SK-N-SH (cell line): ENCODE results near the gene KSR2. TPM values are rescaled to one million over a fixed set of nuclear protein-coding genes. Genes with fewer than 3 reads are reported as not detected.

Experiments used
- CTCF ChIA-PET: fragments of 300-600, 350-600 bp; formaldehyde crosslinking; extraction: SDS; loops from one replicate; lab custom pipeline; 2021; lab: Yijun Ruan, JAX
- POLR2A ChIA-PET: fragments of 350-600 bp; sonication (Branson Sonifier 250); formaldehyde crosslinking; extraction: SDS; loops from one replicate; lab custom pipeline; 2020; ENCODE audit warnings: antibody characterized with exemption, inconsistent platforms; lab: Yijun Ruan, JAX
- DNase-seq: peaks from one replicate; pipeline ENCODE4 v3.0.0; 2012
- H2AFZ ChIP-seq: fragments of 200-600 bp; sonication (generic); 2 replicates; pipeline ENCODE4 v1.8.1; 2016; ENCODE audit warnings: antibody characterized with exemption, mild to moderate bottlenecking, low read depth
- H3F3A ChIP-seq: fragments of 200-600 bp; sonication (generic); replicated peaks from 2 replicates; pipeline ENCODE3; 2016; ENCODE audit warnings: antibody characterized with exemption, mild to moderate bottlenecking; ENCODE audit not compliant: insufficient read depth
- H3K27ac ChIP-seq, 2 experiments: fragments of 200-500 bp in 1 of 2; fragments of 200-600 bp in 1 of 2; sonication (Bioruptor generic) in 1 of 2; sonication (generic), shearing (Covaris generic) in 1 of 2; 2 replicates each; pipeline versions ENCODE4 v1.5.1 to v1.6.1; 2014 to 2016; ENCODE audit warnings: low read depth in 2 of 2, inconsistent platforms in 1 of 2, low read length in 1 of 2, mild to moderate bottlenecking in 1 of 2, mixed read lengths in 1 of 2
- H3K27me3 ChIP-seq: fragments of 200-600 bp; sonication (generic), shearing (Covaris generic); 2 replicates; pipeline ENCODE4 v1.6.1; 2016; ENCODE audit warnings: mixed run types; ENCODE audit not compliant: insufficient read depth
- H3K36me3 ChIP-seq, 2 experiments: fragments of 200-500 bp in 1 of 2; fragments of 200-600 bp in 1 of 2; sonication (Bioruptor generic) in 1 of 2; sonication (generic) in 1 of 2; replicated peaks in 1 of 2; 2 replicates each; pipeline versions ENCODE3 to v1.5.1; 2014 to 2016; ENCODE audit warnings: low read length in 1 of 2, mild to moderate bottlenecking in 1 of 2; ENCODE audit not compliant: insufficient read depth in 2 of 2, control insufficient read depth in 1 of 2
- H3K4me1 ChIP-seq, 2 experiments: fragments of 200-500 bp in 1 of 2; fragments of 200-600 bp in 1 of 2; sonication (Bioruptor generic) in 1 of 2; sonication (generic), shearing (Covaris generic) in 1 of 2; 2 replicates each; pipeline versions ENCODE4 v1.5.1 to v1.6.1; 2014 to 2016; ENCODE audit warnings: low read depth in 1 of 2, low read length in 1 of 2, mixed run types in 1 of 2; ENCODE audit not compliant: insufficient read depth in 2 of 2, control insufficient read depth in 1 of 2
- H3K4me2 ChIP-seq: fragments of 200-600 bp; sonication (generic), shearing (Covaris generic); 2 replicates; pipeline ENCODE4 v1.6.1; 2017; ENCODE audit warnings: mixed run types
- H3K4me3 ChIP-seq, 2 experiments: fragments of 200-500 bp in 1 of 2; fragments of 200-600 bp in 1 of 2; sonication (Bioruptor generic) in 1 of 2; sonication (generic), shearing (Covaris generic) in 1 of 2; 2 replicates each; pipeline versions ENCODE4 v1.5.1 to v1.8.1; 2014 to 2016; ENCODE audit warnings: low read depth in 2 of 2, inconsistent platforms in 1 of 2, low read length in 1 of 2, mild to moderate bottlenecking in 1 of 2, mixed read lengths in 1 of 2, moderate library complexity in 1 of 2
- H3K79me2 ChIP-seq: fragments of 200-600 bp; sonication (generic); 2 replicates; pipeline ENCODE4 v1.8.1; 2017; ENCODE audit warnings: mild to moderate bottlenecking; ENCODE audit not compliant: insufficient read depth
- H3K9ac ChIP-seq: fragments of 200-600 bp; sonication (generic); 2 replicates; pipeline ENCODE4 v1.6.1; 2017; ENCODE audit warnings: mixed run types
- H3K9me2 ChIP-seq: fragments of 200-600 bp; sonication (generic); 2 replicates; pipeline ENCODE4 v1.6.1; 2017; ENCODE audit warnings: mixed run types
- H3K9me3 ChIP-seq: fragments of 200-600 bp; sonication (generic); 2 replicates; pipeline ENCODE4 v1.6.1; 2017; ENCODE audit warnings: mixed run types, mild to moderate bottlenecking, moderate library complexity
- H4K20me1 ChIP-seq: fragments of 200-600 bp; sonication (generic); 2 replicates; pipeline ENCODE4 v1.6.1; 2017; ENCODE audit warnings: mild to moderate bottlenecking, mixed run types; ENCODE audit not compliant: insufficient read depth
- CHD2 ChIP-seq: fragments of 150-350 bp; IDR thresholded peaks from 2 replicates; pipeline ENCODE4 v1.6.1; 2018; ENCODE audit warnings: low read length; ENCODE audit not compliant: partially characterized antibody
- ELF1 ChIP-seq: IDR thresholded peaks from 2 replicates; pipeline ENCODE4 v1.4.0; 2012
- EP300 ChIP-seq, 2 experiments: IDR thresholded peaks; 2 replicates each; pipeline versions ENCODE4 v1.4.0 to v1.6.1; 2012; ENCODE audit warnings: borderline replicate concordance in 1 of 2, low read depth in 1 of 2, low read length in 1 of 2
- FOXM1 ChIP-seq: IDR thresholded peaks from 2 replicates; pipeline ENCODE4 v1.4.0; 2012; ENCODE audit warnings: low read depth, mild to moderate bottlenecking
- GABPA ChIP-seq: IDR thresholded peaks from 2 replicates; pipeline ENCODE4 v1.4.0; 2012; ENCODE audit warnings: low read depth, mild to moderate bottlenecking
- GATA2 ChIP-seq: sonication (generic); formaldehyde crosslinking; IDR thresholded peaks from 2 replicates; pipeline ENCODE4 v1.5.0; 2020; ENCODE audit warnings: mild to moderate bottlenecking, missing genetic modification reagents
- IRF3 ChIP-seq: fragments of 150-350 bp; IDR thresholded peaks from 2 replicates; pipeline ENCODE4 v1.6.1; 2016; ENCODE audit warnings: mild to moderate bottlenecking, low read depth, low read length
- JUND ChIP-seq: IDR thresholded peaks from 2 replicates; pipeline ENCODE4 v1.4.0; 2012
- MEF2A ChIP-seq: IDR thresholded peaks from 2 replicates; pipeline ENCODE4 v1.4.0; 2012; ENCODE audit warnings: low read depth, borderline replicate concordance
- NFIC ChIP-seq: IDR thresholded peaks from 2 replicates; pipeline ENCODE4 v1.4.0; 2012; ENCODE audit warnings: borderline replicate concordance
- NRF1 ChIP-seq: IDR thresholded peaks from 2 replicates; pipeline ENCODE4 v1.6.1; 2012; ENCODE audit warnings: low read depth, mild to moderate bottlenecking, low read length
- REST ChIP-seq: IDR thresholded peaks from 2 replicates; pipeline ENCODE4 v1.6.1; 2012; ENCODE audit warnings: mild to moderate bottlenecking, low read depth, low read length, moderate library complexity
- SIN3A ChIP-seq: IDR thresholded peaks from 2 replicates; pipeline ENCODE4 v1.6.1; 2012; ENCODE audit warnings: low read depth, mild to moderate bottlenecking, low read length, moderate library complexity, borderline replicate concordance
- WGBS: methylation state at CpG from one replicate; pipeline ENCODE4 v1.1.6; 2017; ENCODE audit warnings: low lambda C conversion rate; 5-methylcytosine and 5-hydroxymethylcytosine counted together
- polyA plus RNA-seq, 3 experiments: library from polyadenylated mRNA; depleted of rRNA; stranded (reverse); fragments of >200 nt; gene quantifications; 2 replicates each; pipeline ENCODE4 v1.2.3, GENCODE V29; 2012
- TF ChIP-seq, protein P1 (sequence below): IDR thresholded peaks from 2 replicates; pipeline ENCODE4 v1.4.0; 2012; ENCODE audit warnings: low read depth, borderline replicate concordance

KSR2 gene
- polyA plus RNA-seq, 1 of the 3 experiments (the other 2 are of a cell fraction): 0.12 TPM

- Histone ChIP-seq H3K9ac (no peak overlapping the region), H3K9me2 (no peaks in the 10 kb centered on the region), H3K36me3 (no peaks in the 10 kb centered on the region), H4K20me1 (no peaks in the 10 kb centered on the region), H2AFZ (no peak overlapping the region), H3F3A (no peaks in the 10 kb centered on the region), H3K4me1 (peaks cover 0 to 3% of the 10 kb centered on the region in 2 experiments; a peak in 1 of 4 replicates), H3K27ac (no peak overlapping the region), H3K27me3 (no peaks in the 10 kb centered on the region; the same call in 1 of the 2 replicates), H3K9me3 (no peaks in the 10 kb centered on the region), H3K79me2 (no peaks in the 10 kb centered on the region), H3K4me3 (no peak overlapping the region), H3K4me2 (no peak overlapping the region)
- no peak for TF ChIP-seq NFIC
- TF ChIP-seq NRF1: no peak
- no peak for TF ChIP-seq GABPA
- no peak for TF ChIP-seq MEF2A
- TF ChIP-seq, protein P1, sequence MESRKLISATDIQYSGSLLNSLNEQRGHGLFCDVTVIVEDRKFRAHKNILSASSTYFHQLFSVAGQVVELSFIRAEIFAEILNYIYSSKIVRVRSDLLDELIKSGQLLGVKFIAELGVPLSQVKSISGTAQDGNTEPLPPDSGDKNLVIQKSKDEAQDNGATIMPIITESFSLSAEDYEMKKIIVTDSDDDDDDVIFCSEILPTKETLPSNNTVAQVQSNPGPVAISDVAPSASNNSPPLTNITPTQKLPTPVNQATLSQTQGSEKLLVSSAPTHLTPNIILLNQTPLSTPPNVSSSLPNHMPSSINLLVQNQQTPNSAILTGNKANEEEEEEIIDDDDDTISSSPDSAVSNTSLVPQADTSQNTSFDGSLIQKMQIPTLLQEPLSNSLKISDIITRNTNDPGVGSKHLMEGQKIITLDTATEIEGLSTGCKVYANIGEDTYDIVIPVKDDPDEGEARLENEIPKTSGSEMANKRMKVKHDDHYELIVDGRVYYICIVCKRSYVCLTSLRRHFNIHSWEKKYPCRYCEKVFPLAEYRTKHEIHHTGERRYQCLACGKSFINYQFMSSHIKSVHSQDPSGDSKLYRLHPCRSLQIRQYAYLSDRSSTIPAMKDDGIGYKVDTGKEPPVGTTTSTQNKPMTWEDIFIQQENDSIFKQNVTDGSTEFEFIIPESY: no peak
- TF ChIP-seq IRF3: no peak
- no peak for TF ChIP-seq GATA2 (CRISPR knock-in tag)
- TF ChIP-seq FOXM1: no peak
- no peak for TF ChIP-seq CHD2
- no peak for TF ChIP-seq EP300 (IDR thresholded peaks at IDR 0.05; ENCODE audit: borderline replicate concordance in 1 of 2, low read depth in 1 of 2, low read length in 1 of 2)
- no peak for TF ChIP-seq JUND
- no peak for TF ChIP-seq SIN3A
- no peak for TF ChIP-seq ELF1
- TF ChIP-seq REST: no peak
- DNase-seq: no peak
- ChIA-PET POLR2A (no interaction called here), CTCF (interaction anchor here (0.5 to 10.6 kb wide), 5 partner anchors 14 to 1510 kb away, joined by 3 to 102 read pairs (median 9); no protein-coding TSS in a partner anchor)
- 36% methylated on average over 4 of the region's 4 CpGs for WGBS
Measured at GRCh38 chr12:117842630-117843029, 126.2 kb downstream of the KSR2 start.
